Activated effector memory CD4-positive, alpha-beta T cell treated with Interleukin-2 at 50 U/mL for 16 hours (primary cell): ENCODE data around the gene DMD.

Source experiments
- DNase-seq: peaks from one replicate; pipeline ENCODE4 v3.0.0-alpha.2; 2020

Gene DMD

GRCh38 chrX:31376408-31377022, 1834.8 kb downstream of the DMD start:
- DNase-seq: no peak

- no peak for DNase-seq
Observed at GRCh38 chrX:31374786-31375185, 1836.6 kb downstream of the DMD start.

- DNase-seq: no peak
Observed at GRCh38 chrX:31371956-31372355, 1839.4 kb downstream of the DMD start.

- DNase-seq: no peak
Observed at GRCh38 chrX:31367816-31368215, 1843.5 kb downstream of the DMD start.

GRCh38 chrX:31366041-31366440, 1845.3 kb downstream of the DMD start:
- DNase-seq: no peak

- no peak for DNase-seq
Observed at GRCh38 chrX:31356275-31357212, 1854.8 kb downstream of the DMD start.

GRCh38 chrX:31355206-31355955, 1856.0 kb downstream of the DMD start:
- no peak for DNase-seq

- DNase-seq: no peak
Observed at GRCh38 chrX:31353095-31353494, 1858.3 kb downstream of the DMD start.

GRCh38 chrX:31350808-31351074, 1860.6 kb downstream of the DMD start:
- DNase-seq: no peak

GRCh38 chrX:31349515-31349914, 1861.8 kb downstream of the DMD start:
- DNase-seq: no peak

GRCh38 chrX:31340587-31340986, 1870.8 kb downstream of the DMD start:
- DNase-seq: no peak

GRCh38 chrX:31338991-31339350, 1872.4 kb downstream of the DMD start:
- no peak for DNase-seq

GRCh38 chrX:31337332-31337731, 1874.0 kb downstream of the DMD start:
- no peak for DNase-seq

GRCh38 chrX:31336419-31336818, 1874.9 kb downstream of the DMD start:
- DNase-seq: no peak

GRCh38 chrX:31334997-31335396, 1876.4 kb downstream of the DMD start:
- DNase-seq: no peak

- DNase-seq: no peak
Observed at GRCh38 chrX:31333165-31333831, 1878.1 kb downstream of the DMD start.

GRCh38 chrX:31331928-31332327, 1879.4 kb downstream of the DMD start:
- DNase-seq: no peak

GRCh38 chrX:31331015-31331414, 1880.3 kb downstream of the DMD start:
- no peak for DNase-seq

- no peak for DNase-seq
Observed at GRCh38 chrX:31329298-31329697, 1882.1 kb downstream of the DMD start.

GRCh38 chrX:31323658-31324057, 1887.7 kb downstream of the DMD start:
- DNase-seq: no peak

GRCh38 chrX:31320740-31321139, 1890.6 kb downstream of the DMD start:
- DNase-seq: no peak

GRCh38 chrX:31319586-31319985, 1891.8 kb downstream of the DMD start:
- DNase-seq: no peak

- no peak for DNase-seq
Observed at GRCh38 chrX:31318866-31319265, 1892.5 kb downstream of the DMD start.
